A549 (cell line): ENCODE measurements around the gene DLG2. TPM values are rescaled to one million over a fixed set of nuclear protein-coding genes. Genes with fewer than 3 reads are reported as not detected.

Experiments
- ATAC-seq, 2 experiments: fragments of 200-7000 bp in 1 of 2; fragments of >200 bp in 1 of 2; cut with Nextera tagmentation in 1 of 2; cut with Tn5 transposase in 1 of 2; 3 replicates each; pipeline versions ENCODE4 v1.8.0 to v1.9.1; 2018 to 2020; ENCODE audit warnings: mild to moderate bottlenecking in 1 of 2, moderate library complexity in 1 of 2
- CTCF ChIA-PET: fragments of 300-600 bp; sonication (Branson Sonifier 250); formaldehyde crosslinking; extraction: SDS; loops from one replicate; lab custom pipeline; 2021; ENCODE audit warnings: antibody characterized with exemption, inconsistent platforms; lab: Yijun Ruan, JAX
- POLR2A ChIA-PET: fragments of 350-600 bp; formaldehyde crosslinking; extraction: SDS; loops from one replicate; lab custom pipeline; 2021; ENCODE audit warnings: antibody characterized with exemption, inconsistent platforms; lab: Yijun Ruan, JAX
- DNase-seq, 2 experiments: peaks; one replicate each; pipeline versions ENCODE4 v3.0.0 to v3.0.0-alpha.2; 2011 to 2016; ENCODE audit warnings: low read depth in 1 of 2, low spot score in 1 of 2
- FAIRE-seq: peaks from 2 replicates; lab custom pipeline; 2011; peaks lifted over from hg19 to GRCh38; lab: Jason Lieb, UNC
- H3K27ac ChIP-seq, 2 experiments: fragments of >200 bp; sonication (Bioruptor Twin); formaldehyde crosslinking; 3 replicates each; pipeline ENCODE4 v1.5.1; 2016 to 2017
- H3K4me1 ChIP-seq: fragments of >200 bp; sonication (Bioruptor Twin); formaldehyde crosslinking; 3 replicates; pipeline ENCODE4 v1.6.1; 2016
- H3K4me2 ChIP-seq: fragments of >200 bp; sonication (Bioruptor Twin); formaldehyde crosslinking; 3 replicates; pipeline ENCODE4 v1.6.1; 2016
- H3K4me3 ChIP-seq: fragments of >200 bp; sonication (Bioruptor Twin); formaldehyde crosslinking; 3 replicates; pipeline ENCODE4 v1.5.1; 2016
- H3K9me3 ChIP-seq: fragments of >200 bp; sonication (Bioruptor Twin); formaldehyde crosslinking; 3 replicates; pipeline ENCODE4 v1.6.1; 2016
- BHLHE40 ChIP-seq: IDR thresholded peaks from 2 replicates; pipeline ENCODE4 v1.6.1; 2012; ENCODE audit warnings: low read depth, low read length, inconsistent platforms
- CBX8 ChIP-seq: fragments of 200-600 bp; sonication (generic); IDR thresholded peaks from 2 replicates; pipeline ENCODE4 v1.6.1; 2016
- CHD4 ChIP-seq: fragments of 200-600 bp; sonication (generic); IDR thresholded peaks from 2 replicates; pipeline ENCODE4 v1.6.1; 2016; ENCODE audit warnings: antibody characterized with exemption, mild to moderate bottlenecking, borderline replicate concordance
- EHF ChIP-seq: fragments of 250-450 bp; sonication (Bioruptor Pico); IDR thresholded peaks from 2 replicates; pipeline ENCODE4 v1.5.0; 2020; ENCODE audit warnings: mild to moderate bottlenecking
- ESRRA ChIP-seq: fragments of 150-350 bp; IDR thresholded peaks from 2 replicates; pipeline ENCODE4 v1.6.1; 2014; ENCODE audit warnings: mild to moderate bottlenecking, low read length, borderline replicate concordance
- GATA3 ChIP-seq: IDR thresholded peaks from 2 replicates; pipeline ENCODE4 v1.6.1; 2012; ENCODE audit warnings: borderline replicate concordance
- HOXA7 ChIP-seq: fragments of 250-450 bp; sonication (Bioruptor Pico); IDR thresholded peaks from 2 replicates; pipeline ENCODE4 v1.5.0; 2020; ENCODE audit warnings: mild to moderate bottlenecking, moderate library complexity
- HOXB13 ChIP-seq: fragments of 250-450 bp; sonication (Bioruptor Pico); IDR thresholded peaks from 2 replicates; pipeline ENCODE4 v1.5.0; 2020; ENCODE audit warnings: low read depth, mild to moderate bottlenecking, moderate library complexity
- JUN ChIP-seq, 2 experiments: fragments of >200 bp; sonication (Bioruptor Twin); formaldehyde crosslinking; IDR thresholded peaks; 2 replicates in 1 of 2; 3 replicates in 1 of 2; pipeline ENCODE4 v1.6.1; 2016 to 2017
- JUNB ChIP-seq: fragments of >200 bp; sonication (Bioruptor Twin); formaldehyde crosslinking; IDR thresholded peaks from 2 replicates; pipeline ENCODE4 v1.6.1; 2016
- NFE2L2 ChIP-seq: fragments of 150-350 bp; conservative IDR thresholded peaks from 2 replicates; pipeline ENCODE4 v1.6.1; 2014; ENCODE audit warnings: low read length
- NPAS2 ChIP-seq: fragments of 250-450 bp; sonication (Bioruptor Pico); IDR thresholded peaks from 2 replicates; pipeline ENCODE4 v1.8.0; 2022; ENCODE audit warnings: mild to moderate bottlenecking, moderate library complexity, borderline replicate concordance
- NR3C1 ChIP-seq: fragments of >200 bp; sonication (Bioruptor Twin); formaldehyde crosslinking; IDR thresholded peaks from 3 replicates; pipeline ENCODE4 v1.6.1; 2017
- POLR2A ChIP-seq: IDR thresholded peaks from 2 replicates; pipeline ENCODE4 v1.6.1; 2012; ENCODE audit warnings: mild to moderate bottlenecking, low read length
- POLR2AphosphoS2 ChIP-seq: conservative IDR thresholded peaks from 2 replicates; pipeline ENCODE4 v1.6.1; 2012; ENCODE audit warnings: low read length, improper control_type of control experiment, inconsistent platforms
- RAD21 ChIP-seq, 2 experiments: fragments of >200 bp in 1 of 2; sonication (Bioruptor Twin) in 1 of 2; formaldehyde crosslinking in 1 of 2; IDR thresholded peaks in 1 of 2; conservative IDR thresholded peaks in 1 of 2; 2 replicates in 1 of 2; 3 replicates in 1 of 2; pipeline ENCODE4 v1.6.1; 2012 to 2018; ENCODE audit warnings: inconsistent platforms in 1 of 2
- RCOR1 ChIP-seq: fragments of 150-350 bp; IDR thresholded peaks from 2 replicates; pipeline ENCODE4 v1.6.1; 2014; ENCODE audit warnings: antibody characterized with exemption, low read length, low read depth
- RFX5 ChIP-seq: fragments of 450-650 bp; IDR thresholded peaks from 2 replicates; pipeline ENCODE4 v1.7.1; 2014; ENCODE audit warnings: antibody characterized with exemption, mild to moderate bottlenecking, moderate library complexity
- RNF2 ChIP-seq: fragments of 200-600 bp; sonication (generic); IDR thresholded peaks from 2 replicates; pipeline ENCODE4 v1.6.1; 2016; ENCODE audit warnings: low read depth, mild to moderate bottlenecking, antibody characterized with exemption, moderate library complexity, borderline replicate concordance
- SREBF2 ChIP-seq: fragments of 450-650 bp; IDR thresholded peaks from 2 replicates; pipeline ENCODE4 v1.6.1; 2014; ENCODE audit warnings: mild to moderate bottlenecking, moderate library complexity
- TP53 ChIP-seq: fragments of 250-450 bp; sonication (Bioruptor Pico); IDR thresholded peaks from 2 replicates; pipeline ENCODE4 v1.5.0; 2021; ENCODE audit warnings: mild to moderate bottlenecking, moderate library complexity
- WGBS: methylation state at CpG from one replicate; pipeline ENCODE4 v1.1.6; 2017; ENCODE audit errors: missing lambda C conversion rate; 5-methylcytosine and 5-hydroxymethylcytosine counted together
- polyA plus RNA-seq, 4 experiments: library from polyadenylated mRNA; depleted of rRNA in 3 of 4; stranded (reverse); fragments of >200 nt; fragmentation: RNase III in 1 of 4; extraction: RNeasy Plus Mini Kit Qiagen cat#74134 plus additional on column Dnase treatment in 1 of 4; gene quantifications; 2 replicates in 3 of 4; 3 replicates in 1 of 4; pipeline ENCODE4 v1.2.3, GENCODE V29; 2011 to 2017
- TF ChIP-seq, protein P1 (sequence below): fragments of 250-450 bp; sonication (Bioruptor Pico); IDR thresholded peaks from 2 replicates; pipeline ENCODE4 v1.5.0; 2020; ENCODE audit warnings: low read depth, mild to moderate bottlenecking, moderate library complexity
- TF ChIP-seq, protein P2 (sequence below): IDR thresholded peaks from 2 replicates; pipeline ENCODE4 v1.6.1; 2012; ENCODE audit warnings: low read depth, borderline replicate concordance
- TF ChIP-seq, protein P3 (sequence below): fragments of 150-350 bp; IDR thresholded peaks from 2 replicates; pipeline ENCODE4 v1.6.1; 2014; ENCODE audit warnings: low read depth, mild to moderate bottlenecking, low read length
- TF ChIP-seq, protein P4 (sequence below): IDR thresholded peaks from 2 replicates; pipeline ENCODE4 v1.6.1; 2012

Gene DLG2
- polyA plus RNA-seq, 2 of the 4 experiments (the other 2 are of a cell fraction), result 0.26 to 0.79 TPM

DNA sequence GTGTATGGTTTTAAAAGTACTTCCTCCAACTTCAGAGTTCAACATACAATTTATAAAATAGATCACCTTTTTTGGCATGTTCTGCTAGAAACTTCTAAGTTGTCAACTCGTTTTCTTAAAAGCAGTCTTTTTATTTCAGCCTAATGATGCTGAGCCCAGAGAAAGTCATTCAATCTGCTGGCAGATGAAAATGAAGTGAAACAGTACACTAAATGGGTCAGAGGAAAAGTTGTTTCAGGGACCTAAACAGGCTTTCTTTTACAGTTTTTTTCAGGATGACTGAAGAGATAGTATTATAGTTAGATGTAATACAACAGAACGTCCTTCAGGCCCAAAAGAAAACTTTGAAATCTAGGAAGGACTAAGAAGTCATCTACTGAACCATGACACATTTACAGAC is 1498.3 kb downstream of the DLG2 start:
- FAIRE-seq, result no peak
- ChIA-PET CTCF (interaction anchor here (0.6 kb wide), 1 partner anchor 32 kb away, joined by 3 read pairs; no protein-coding TSS in a partner anchor), POLR2A (no interaction called here)
- 2% methylated on average over 2 of the region's 2 CpGs for WGBS
- no peaks in the 10 kb centered on the region for H3K9me3 ChIP-seq
- no peaks in the 10 kb centered on the region for H3K4me1 ChIP-seq
- no peak for ATAC-seq
- TF ChIP-seq NPAS2, result no peak
- TF ChIP-seq RCOR1, result no peak
- TF ChIP-seq, protein P1, sequence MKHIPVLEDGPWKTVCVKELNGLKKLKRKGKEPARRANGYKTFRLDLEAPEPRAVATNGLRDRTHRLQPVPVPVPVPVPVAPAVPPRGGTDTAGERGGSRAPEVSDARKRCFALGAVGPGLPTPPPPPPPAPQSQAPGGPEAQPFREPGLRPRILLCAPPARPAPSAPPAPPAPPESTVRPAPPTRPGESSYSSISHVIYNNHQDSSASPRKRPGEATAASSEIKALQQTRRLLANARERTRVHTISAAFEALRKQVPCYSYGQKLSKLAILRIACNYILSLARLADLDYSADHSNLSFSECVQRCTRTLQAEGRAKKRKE (CRISPR knock-in tag), result no peak
- TF ChIP-seq, protein P2, sequence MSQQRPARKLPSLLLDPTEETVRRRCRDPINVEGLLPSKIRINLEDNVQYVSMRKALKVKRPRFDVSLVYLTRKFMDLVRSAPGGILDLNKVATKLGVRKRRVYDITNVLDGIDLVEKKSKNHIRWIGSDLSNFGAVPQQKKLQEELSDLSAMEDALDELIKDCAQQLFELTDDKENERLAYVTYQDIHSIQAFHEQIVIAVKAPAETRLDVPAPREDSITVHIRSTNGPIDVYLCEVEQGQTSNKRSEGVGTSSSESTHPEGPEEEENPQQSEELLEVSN, result no peak
- no peak for TF ChIP-seq RAD21 (conservative IDR thresholded peaks at IDR 0.05 in 1 of 2, IDR thresholded peaks at IDR 0.05 in 1 of 2)
- no peak for TF ChIP-seq RFX5
- TF ChIP-seq EHF, result no peak
- TF ChIP-seq SREBF2, result no peak
- no peak for TF ChIP-seq TP53
- no peak for TF ChIP-seq JUNB
- no peak for TF ChIP-seq HOXB13 (CRISPR knock-in tag)
- TF ChIP-seq CHD4, result no peak
- TF ChIP-seq, protein P3, sequence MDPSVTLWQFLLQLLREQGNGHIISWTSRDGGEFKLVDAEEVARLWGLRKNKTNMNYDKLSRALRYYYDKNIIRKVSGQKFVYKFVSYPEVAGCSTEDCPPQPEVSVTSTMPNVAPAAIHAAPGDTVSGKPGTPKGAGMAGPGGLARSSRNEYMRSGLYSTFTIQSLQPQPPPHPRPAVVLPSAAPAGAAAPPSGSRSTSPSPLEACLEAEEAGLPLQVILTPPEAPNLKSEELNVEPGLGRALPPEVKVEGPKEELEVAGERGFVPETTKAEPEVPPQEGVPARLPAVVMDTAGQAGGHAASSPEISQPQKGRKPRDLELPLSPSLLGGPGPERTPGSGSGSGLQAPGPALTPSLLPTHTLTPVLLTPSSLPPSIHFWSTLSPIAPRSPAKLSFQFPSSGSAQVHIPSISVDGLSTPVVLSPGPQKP, result no peak
- TF ChIP-seq, all 56 proteins: peak for 0
- H3K4me2 ChIP-seq, result no peak overlapping the region
- H3K27ac ChIP-seq, result no peak overlapping the region
- no peak overlapping the region for H3K4me3 ChIP-seq
- no peak for DNase-seq

DNA sequence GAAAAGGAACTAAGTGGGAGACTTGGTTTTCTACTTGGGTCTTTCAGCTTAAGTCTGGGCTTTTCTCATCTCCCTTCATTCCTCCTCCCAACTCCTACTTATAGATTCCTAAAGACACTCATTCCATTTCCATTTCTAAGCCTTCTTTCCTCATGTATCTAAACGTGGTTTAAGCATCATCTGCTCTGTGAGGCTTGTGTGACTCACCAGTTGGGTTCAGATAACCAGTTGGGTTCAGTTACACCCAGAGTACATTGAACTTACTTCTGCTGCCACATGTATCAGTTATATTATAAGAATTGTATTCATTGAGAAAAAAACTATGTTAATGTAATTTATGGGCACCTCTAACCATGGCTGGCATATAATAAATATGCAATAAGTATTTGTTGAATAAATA is 1509.8 kb downstream of the DLG2 start:
- no peak for TF ChIP-seq POLR2A
- TF ChIP-seq NR3C1, result no peak
- no peak for TF ChIP-seq GATA3
- FAIRE-seq (no peak), DNase-seq (no peak), ATAC-seq (no peak)
- no peaks in the 10 kb centered on the region for H3K9me3 ChIP-seq
- CTCF ChIA-PET, result no interaction called here
- no peak overlapping the region for H3K4me3 ChIP-seq
- H3K4me2 ChIP-seq, result no peak overlapping the region
- no peak overlapping the region for H3K27ac ChIP-seq
- POLR2A ChIA-PET, result no interaction called here
- 0% methylated on average over 1 of the region's 1 CpG for WGBS
- no peaks in the 10 kb centered on the region for H3K4me1 ChIP-seq

DNA sequence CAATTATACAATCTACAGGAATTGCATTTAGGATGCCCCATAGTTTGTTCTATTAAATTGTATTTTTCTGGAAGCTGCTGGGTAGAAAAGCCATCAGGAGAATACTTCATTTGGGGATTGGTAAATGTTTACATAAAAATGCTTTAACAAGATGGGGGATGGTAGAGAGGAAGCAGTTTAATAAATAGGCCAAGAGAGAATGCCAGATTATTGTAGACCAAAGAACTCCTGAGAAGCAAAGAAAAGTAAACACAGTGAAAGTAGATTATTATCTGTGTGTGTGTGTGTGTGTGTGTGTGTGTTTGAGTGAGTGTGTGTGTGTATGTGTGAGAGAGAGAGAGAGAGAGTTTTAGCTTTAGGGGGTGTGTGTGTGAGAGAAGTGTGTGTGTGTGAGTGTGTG is 1520.6 kb downstream of the DLG2 start:
- no peaks in the 10 kb centered on the region for H3K4me1 ChIP-seq
- TF ChIP-seq RNF2 (no peak), JUN (IDR thresholded peaks at IDR 0.05) (no peak), CBX8 (no peak), NFE2L2 (no peak), BHLHE40 (no peak), ESRRA (no peak), RAD21 (conservative IDR thresholded peaks at IDR 0.05 in 1 of 2, IDR thresholded peaks at IDR 0.05 in 1 of 2) (no peak), NR3C1 (no peak), POLR2AphosphoS2 (no peak), HOXA7 (no peak)
- TF ChIP-seq, protein P1 (CRISPR knock-in tag), result no peak
- TF ChIP-seq, protein P4, sequence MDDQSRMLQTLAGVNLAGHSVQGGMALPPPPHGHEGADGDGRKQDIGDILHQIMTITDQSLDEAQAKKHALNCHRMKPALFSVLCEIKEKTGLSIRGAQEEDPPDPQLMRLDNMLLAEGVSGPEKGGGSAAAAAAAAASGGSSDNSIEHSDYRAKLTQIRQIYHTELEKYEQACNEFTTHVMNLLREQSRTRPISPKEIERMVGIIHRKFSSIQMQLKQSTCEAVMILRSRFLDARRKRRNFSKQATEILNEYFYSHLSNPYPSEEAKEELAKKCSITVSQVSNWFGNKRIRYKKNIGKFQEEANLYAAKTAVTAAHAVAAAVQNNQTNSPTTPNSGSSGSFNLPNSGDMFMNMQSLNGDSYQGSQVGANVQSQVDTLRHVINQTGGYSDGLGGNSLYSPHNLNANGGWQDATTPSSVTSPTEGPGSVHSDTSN, result no peak
- ATAC-seq, result no peak
- H3K4me2 ChIP-seq, result no peak overlapping the region
- no peak for FAIRE-seq
- no peak overlapping the region for H3K27ac ChIP-seq
- no peak overlapping the region for H3K4me3 ChIP-seq
- ChIA-PET CTCF (no interaction called here), POLR2A (no interaction called here)
- no peak for DNase-seq
- no peaks in the 10 kb centered on the region for H3K9me3 ChIP-seq
